NCI-H2196 (cell line): ENCODE results near the gene PKM.

Experiments
- DNase-seq: peaks from one replicate; lab custom pipeline; 2025; ENCODE audit not compliant: unreplicated experiment; lab: John Stamatoyannopoulos, UW

The PKM gene

DNA sequence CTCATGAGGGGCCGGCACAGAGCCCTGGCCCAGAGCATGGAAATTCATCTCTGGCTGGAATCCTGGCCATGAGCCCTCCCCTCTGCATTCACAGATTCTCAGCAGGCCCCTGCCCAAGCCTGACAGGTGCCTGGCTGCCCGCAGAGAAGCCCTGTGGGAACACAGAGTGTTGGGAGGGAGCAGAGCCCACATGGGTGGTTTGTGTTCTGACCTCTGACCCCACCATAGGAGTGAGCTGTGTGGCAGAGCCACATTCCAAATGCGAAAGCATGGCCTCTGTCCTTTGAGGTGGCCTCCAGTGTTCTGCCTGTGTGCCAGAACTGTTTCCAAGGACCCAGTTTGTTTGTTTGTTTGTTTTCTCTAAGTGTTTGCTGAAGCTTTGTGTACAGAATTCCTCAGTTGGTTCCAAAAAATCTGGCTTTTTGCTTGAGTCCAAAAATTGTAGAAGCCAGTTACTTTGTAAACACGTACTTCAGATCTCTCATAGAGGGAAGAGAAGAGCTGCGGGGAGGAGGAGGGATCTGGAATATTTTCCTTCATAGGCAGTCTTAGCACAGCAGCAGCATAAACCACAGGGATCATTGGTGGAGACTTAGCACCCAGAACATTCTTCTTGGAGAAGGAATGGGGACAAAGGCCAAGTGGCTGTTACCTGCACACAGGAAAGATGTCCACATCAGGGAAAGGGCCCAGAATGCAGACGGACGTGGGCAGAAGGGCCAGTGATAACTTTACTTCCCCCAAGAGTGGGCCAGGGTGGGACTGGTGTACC, 69.4 kb downstream of the PKM start:
- no peak for DNase-seq

DNA sequence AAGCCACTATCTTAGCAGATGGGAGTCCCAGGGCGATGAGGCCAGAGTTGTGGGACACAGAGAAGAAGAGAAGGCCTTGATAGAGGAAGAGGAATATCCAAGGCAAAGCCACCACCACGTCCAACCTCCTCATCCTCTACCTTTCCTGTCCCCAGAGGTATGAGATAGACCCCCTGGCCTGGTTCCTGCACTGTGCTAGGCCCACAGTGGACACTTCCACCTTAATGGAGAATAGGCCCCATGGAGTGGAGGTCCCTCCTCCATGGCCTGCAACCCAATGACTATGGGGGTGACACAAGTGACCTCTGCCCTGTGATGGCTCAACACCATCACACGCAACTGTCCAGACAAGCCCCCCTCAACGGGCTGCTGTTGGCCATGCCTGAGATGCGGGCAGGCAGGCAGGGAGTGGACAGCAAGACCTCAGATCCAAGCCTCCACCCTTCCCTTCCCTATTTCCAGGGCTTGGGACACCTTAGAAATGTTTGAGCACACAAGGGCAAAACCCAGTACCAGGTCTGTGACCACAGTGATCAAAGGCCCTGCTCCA, 70.2 kb downstream of the PKM start:
- DNase-seq: no peak

DNA sequence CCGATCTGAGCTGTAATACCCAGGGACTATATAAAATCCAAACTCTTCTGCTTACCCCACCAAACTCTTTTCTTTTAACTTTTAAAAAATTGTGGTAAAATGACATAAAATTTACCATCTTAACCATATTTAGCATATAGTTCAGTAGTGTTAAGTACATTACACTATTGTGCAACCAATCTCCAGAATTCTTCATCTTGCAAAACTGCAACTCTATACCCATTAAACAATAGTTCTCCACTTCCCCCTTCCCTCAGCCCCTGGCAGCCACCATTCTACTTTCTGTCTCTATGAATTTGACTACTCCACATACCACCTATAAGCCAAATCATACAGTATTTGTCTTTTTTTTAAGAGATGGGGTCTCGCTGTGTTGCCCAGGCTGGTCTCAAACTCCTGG, 74.1 kb downstream of the PKM start:
- DNase-seq: no peak

DNA sequence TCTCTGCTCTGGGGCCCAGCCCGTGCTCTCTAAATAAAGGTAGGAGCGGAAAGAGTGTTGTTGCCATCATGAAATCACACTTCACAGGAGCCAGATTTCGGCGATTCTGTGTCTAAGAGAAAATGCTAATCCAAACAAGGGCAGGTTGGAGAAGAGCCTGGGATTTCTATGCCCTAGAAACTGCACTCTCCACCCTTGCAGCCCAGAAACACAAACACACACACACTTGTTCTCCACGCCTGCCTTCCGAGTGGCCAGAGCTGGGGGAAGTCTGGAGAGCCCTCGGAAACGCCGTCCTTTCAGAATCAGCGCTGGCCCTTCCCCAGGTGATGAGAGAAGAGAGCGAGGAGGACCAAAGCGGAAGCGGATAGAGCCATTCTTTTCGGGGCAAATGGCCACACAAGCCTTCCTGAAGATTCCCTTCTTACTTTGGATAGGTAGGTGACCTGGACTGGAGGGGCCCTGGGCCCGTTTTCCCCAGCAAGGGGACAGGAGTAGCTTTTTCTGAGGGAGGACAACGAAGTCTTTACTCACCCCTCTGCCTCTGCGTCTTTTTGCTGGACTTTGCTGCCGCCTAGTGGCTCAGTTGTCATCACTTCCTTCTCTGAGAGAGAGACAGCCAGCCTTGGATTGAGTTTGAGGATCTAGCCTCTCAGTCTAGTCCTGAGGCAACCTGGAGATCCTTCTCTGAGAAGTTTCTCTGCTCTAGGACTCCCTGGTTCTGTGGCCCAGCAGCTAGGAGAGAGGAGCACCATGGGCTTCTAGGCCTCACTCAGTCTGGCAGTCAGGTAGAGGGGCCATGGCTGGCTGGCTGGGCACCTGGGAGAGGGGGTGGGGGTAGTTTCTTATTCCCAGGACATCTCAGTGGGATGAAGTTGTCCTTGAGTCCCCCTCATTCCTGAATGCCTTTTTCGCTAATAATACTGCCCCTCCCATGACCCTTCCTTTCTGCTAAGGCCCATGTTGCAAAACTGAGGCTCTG, 75.1 kb downstream of the PKM start:
- peak; percentile 72 for DNase-seq

DNA sequence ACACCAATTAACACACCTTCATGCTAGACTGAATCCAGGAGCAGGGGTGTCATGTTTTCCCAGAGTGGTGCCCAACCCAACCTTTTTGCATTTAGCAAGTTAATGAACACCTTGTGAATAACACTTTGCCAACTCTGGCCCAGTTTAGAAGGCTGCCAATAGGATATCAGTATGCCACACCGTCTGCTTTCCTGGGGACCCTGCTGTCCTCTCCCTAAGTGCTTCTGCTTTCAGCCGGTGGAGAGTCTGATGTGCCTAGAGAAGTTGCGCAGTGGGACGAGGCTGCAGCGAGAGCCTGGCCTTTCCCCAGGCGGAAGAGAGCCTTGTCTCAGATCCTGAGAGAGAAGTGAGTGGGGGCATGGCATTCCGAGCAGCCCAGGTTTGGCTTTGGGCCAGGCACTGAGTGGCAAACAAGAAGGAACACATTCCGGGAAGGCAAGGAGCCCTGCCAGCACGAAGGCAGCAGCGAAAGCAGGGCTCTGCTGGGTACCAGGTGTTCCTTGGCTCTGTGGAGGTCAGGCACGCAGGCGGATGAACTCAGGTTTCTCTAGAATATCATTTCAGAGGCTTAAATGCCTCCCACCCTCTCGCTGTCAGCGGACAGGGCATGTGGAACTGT, 75.9 kb downstream of the PKM start:
- peak; percentile 69 for DNase-seq

DNA sequence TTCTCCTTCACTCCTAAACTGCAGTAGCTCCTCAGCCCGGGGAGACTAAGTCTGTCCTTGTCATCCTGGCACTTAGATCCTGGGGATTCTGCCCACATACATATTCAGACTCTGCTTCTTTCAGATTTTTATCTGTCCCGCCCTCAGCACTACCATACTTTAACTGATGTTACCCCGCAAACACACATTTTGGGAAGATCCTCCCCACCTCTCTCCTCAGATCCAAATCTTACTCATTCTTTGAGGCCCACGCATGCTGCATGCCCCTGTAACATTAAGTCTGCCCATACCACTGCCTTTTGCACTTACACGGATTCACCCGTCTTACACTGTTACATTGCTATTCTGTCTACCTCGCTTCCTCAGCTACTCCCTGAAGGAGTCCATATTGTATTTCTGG, 76.7 kb downstream of the PKM start:
- no peak for DNase-seq

DNA sequence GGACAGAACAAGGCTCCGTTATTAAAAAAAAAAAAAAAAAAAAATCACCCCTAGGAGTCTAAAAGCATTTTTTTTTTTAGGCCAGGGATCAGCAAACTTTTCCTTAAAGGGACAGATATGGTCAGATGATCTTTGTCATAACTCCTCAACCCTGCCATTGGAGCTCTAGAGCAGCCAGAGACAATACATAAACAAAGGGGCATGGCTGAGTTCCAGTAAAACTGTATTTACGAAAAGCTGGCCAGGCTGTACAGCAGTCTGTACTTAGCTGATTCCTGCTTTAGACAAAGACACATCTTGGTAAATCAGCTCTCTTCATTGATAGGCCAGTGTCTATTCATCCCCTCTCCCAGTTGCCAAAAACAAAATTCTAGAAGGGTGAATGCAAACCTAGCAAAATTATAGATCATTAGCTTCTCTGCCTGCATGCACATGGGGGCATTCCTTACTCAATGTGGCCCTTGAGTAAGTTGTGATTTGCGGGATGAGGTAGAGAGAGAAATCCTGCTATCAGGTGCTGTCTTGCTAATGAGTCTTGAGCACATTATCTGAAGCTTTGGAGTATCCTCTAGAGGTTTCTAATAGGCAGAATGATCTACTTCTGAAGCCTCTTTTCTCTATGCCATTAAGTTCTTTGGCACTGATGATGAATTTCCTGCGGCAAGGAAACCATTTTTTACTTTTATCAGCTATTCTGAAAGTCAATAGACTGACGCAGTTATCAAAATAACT, 77.6 kb downstream of the PKM start:
- peak; percentile 8 for DNase-seq
